ENCODE results near the gene EPHA10.
"Not testable (repeated sequence)": the region's sequence is repeated elsewhere in the genome, so short reads cannot be mapped to it uniquely, and the experiment has no call there.

EPHA10 gene

DNA sequence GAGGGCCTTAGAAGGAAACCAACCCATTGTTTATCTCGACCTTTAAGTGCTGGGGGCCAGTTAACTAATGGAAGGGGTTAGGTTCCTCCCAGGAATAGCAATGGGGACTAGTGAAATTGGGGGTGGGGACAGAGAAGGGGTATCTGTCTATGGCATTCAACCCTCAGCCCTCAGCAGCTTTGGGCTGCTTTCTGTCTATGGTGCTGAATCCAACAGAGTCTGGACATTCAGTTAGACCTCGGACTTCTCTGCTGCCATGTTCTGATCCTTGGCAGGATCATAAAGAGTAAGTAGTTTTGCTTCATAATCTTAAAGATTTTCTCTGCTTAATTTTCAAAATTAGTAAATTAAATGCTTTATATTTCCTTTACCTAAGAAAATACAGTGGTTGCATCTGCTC lies 2.6 kb upstream of the EPHA10 start:
- DNase-seq: no peak

DNA sequence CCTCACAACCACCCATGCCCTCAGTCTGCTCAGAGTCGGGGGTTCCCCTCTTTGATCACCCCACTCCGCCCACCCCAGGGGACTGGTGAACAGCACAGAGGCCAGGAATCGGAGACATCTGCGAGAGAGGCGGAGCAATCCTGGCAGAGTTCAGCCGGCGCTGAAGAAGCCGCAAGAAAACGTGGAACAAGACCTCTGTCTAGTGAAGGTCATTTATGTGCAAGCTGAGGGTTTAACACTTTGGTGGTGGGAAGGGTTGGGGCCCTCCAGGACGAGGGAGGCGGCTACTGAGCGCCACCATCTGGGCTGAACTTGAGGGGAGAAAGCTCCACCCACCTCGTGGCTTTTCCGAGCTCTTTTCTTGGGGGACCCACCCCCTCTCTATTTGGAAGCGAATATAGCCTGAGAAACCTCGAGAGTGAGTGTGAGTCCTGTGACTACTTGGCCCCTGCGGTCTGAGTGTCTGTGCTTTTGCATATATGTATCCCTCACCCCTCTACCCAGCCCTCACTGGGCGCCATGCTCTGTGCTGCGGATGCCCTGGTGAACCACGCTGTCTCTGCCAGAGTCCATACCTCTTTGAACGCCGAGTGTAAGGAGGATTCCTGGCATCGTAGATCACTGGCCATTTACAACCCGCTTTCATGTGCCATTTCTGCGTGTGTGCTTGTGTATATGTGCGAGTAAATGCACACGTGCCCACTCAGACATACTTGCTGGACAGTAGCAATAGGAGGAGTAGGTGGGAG lies 1.2 kb upstream of the EPHA10 start:
- peak; percentile 21 for DNase-seq

DNA sequence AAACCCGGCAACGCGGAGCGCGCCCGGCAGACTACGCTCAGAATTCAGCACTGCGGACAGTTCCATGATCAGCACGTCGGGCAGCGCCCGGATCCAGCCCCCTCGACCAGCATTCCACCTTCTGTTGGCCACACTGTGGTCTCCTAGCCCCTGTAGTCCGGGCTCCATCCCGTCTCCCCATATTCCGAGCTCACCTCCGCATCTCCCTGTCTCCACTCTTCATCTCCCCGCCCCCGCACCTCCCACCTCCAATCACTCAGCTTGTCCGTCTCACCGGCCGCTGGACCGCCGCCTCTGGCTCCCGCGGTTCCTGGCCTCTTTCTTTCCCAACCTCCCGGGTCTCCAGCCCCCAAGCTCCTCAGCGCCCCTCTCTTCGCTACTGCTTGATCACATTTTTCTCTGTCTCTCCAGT lies 500 bp downstream of the EPHA10 start:
- no peak for DNase-seq

DNA sequence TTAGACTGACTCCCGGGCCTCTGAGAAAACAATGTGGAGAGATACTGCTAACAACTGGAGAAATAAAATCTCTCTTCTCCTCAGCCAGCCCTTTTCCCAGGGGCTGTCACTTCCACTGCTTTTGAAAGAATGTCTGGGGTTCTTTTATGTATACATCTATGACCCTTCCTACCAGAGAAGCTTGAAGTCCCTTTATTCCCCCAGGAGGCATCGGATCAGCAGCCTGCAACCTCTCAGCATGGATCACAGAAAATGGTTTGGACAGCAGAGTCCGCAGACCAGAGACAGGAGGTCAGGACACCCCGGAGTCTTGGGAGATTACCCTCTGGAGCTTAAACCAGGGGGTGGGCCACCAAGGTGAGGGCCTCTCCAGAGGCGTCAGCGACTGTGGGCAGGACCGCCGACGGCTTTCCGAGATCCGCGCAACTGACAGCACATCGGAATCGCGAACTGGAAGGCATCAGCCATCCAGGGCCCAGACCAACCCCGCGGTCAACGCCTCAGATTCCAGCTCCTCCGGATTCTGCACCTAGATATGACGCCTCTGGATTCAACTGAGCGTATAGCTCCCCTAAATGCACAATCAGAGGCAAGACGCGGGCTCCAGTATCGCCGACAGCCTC lies 1.0 kb downstream of the EPHA10 start:
- DNase-seq: no peak

DNA sequence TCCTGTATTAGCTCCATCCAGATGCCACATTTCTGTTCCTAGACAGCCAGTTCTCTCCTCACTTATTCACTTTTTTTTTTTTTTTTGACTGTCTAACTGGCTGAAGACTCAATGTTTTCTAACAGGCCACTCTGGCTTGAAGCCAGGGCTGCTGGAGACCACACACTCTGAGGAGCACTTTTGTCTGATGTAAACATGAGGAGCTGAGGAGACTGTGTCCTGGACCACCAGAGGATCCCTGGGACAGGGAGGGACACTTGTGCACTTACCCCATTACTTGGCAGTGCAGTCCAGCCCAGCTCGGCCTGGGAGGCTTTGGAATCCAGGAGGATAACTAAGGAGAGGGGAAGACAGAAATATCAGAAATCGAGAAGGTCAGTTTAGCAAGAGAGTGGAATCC lies 2.4 kb downstream of the EPHA10 start:
- DNase-seq: no peak

DNA sequence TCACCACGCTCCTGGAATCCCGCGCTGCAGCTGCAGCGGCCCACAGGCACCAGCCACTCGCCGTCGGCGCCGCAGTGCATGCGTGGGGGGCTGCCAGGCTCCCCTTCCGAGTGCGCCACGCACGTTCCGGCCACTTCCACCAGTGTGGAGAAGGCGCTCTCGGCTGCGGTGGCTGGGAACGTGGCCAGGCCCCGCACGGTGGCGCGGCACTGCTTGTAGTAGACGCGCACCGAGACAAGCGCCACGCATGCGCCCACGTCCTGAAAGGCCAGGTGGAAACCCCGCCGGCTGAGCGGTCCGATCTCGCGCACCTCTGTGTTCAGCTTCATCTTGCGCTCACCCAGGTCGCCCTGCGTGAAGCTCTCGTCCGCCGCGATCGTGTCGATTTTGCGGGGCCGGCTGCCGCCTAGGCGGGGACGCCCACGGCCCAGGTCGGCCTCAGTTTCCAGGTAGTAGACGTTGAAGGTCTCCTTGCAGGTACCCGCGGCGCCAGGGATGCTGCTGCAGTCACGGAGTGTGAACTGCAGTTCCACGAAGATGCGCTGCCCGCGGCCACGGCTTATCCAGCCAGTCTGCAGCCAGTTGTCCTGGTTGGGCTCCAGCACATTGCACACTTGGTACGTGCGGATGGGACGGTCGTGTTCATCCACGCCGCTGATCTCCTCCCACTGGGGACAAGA lies 3.4 kb downstream of the EPHA10 start:
- no peak for DNase-seq

DNA sequence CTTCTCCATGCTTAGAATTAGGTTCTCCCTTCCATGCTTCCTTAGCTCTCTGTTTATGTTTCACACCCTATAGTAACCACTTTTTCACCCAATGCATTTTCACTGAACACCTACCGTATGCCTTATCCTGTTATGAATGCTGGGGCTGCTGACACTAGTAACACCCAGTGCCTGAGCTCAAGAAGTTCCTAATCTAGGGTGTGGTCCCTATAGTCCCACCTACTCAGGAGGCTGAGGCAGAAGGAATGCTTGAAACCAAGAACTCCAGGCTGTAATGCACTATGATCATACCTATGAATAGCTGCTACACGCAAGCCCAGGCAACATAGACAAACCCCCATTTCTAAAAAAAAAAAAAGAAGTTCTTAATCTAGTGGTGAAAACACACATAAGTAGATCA lies 5.5 kb downstream of the EPHA10 start:
- no peak for DNase-seq

DNA sequence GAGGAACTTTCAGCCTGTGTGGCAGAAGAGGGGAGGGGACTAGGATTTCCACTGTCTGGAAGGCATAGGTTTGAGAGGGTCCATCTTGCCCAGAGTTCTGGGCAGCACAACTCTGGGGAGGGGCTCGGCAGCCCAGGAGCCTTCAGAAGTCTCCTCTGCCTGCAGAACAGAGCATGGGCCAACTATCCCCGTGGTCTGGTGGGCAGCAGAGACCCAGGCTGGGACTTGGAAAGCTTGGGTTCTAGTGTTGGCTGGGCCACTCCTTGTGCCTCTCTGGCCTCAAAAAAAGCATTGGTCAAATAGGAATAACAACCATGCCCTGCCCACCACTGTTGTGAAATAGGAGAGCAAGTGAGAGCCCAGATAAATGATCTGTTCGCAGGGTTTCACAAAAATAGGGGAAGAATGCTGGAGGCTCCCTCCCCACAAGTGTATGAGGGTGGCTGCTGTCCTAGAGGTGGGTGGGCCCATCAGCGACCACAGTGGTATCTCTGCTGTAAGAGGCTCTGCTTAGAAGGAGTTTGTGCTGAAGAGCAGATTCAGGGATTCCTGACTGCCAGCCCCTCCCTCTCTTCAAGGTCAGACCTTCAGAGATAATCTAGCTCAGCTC lies 8.9 kb downstream of the EPHA10 start:
- no peak for DNase-seq

DNA sequence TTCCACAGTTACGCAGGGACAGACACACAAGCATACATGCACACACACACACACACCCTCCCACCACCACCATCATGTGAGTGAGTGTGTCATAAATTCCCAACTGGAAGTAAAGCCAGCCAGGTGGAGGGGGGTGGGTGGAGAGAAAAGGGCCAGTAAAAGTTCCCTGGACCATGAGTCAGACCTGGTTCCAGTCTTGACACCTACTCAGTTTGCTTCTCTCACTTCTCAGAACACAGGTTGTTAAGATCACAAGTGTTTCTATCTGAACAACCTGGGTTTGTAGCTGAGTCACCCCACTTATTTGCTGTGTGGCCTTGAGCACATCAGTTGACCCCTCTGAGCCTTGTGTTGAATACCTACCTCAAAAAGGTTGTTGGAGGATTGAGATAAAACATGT lies 9.6 kb downstream of the EPHA10 start:
- no peak for DNase-seq

DNA sequence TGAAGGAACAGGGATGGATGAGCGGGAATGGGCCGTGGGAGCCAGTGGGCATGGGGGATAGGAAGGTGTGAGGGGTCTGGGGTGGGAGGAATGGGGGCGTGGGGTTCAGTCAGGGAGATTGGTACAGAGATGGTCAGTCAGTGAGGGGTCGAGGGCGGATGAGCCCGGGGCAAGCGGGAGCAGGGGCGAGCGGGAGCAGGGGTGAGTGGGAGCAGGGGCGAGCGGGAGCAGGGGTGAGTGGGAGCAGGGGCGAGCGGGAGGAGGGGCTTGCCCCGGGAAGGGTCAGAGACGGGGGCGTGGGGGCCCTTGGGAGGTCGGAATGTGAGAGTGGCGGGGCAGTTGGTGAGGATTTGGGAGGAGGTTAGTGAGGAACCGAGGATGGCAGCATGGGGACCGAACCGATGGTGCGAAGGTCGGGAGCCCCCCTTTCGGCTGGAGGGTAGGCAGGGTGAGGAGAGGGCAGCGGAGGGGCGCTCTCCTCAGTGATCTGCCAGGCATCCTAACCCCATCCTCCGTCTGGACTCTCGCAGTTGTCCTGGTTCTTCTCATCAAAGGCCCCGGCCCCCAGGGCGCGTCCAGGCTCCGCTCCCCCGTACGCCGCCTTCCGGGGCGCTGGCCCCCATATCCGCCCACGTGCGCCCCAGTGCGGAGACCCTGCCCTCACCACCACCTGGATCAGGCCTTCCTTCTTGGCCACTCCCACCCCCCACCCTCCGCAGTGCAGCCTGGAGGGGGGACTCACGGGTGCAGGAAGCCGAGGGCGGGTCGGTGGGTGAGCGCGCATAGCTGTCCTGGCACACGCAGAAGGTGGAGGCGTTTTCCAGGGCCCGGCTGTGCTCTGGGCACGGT lies 11.2 kb downstream of the EPHA10 start:
- DNase-seq: no peak

DNA sequence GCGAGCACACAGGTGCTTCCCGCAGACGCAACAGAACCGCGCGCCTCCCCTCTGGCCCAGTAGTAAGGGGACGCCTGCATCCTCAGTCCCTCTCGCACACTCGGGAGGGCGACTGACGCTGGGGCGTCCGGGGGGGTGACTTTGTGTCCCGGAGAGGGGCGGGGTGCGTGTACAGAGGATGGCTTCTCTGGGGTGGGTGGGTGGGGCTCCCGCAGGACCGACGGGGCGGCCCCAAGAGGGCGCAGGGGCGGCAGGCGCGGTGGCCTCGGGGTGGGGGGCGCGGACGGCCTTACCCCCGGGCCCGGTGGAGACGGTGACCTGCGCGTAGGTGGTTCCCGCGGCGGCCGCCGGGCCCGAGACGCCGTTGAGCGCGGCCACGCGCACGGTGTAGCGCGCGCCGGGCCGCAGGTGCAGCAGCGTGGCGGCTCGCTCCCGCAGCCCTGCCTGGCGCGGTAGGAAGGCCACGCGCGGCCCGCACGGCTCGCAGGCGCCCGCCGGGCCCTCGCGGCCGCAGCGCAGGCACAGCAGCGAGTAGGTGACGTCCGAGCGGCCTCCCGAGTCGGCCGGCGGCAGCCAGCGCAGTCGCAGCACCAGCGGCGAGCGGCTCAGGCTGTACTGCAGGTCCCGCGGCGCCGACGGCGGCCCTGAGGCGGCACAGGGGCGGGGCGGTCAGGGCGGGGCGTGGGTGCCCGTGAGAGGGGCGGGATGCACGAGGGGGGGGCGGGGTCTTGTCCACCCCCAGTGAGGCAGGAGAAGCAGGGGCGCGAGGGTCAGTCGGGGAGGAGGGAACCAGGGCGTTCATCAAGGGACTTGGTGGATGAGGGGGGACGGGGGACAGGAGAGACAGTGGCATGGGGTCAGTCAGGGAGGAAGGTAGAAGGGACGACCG lies 12.1 kb downstream of the EPHA10 start:
- DNase-seq: no peak

DNA sequence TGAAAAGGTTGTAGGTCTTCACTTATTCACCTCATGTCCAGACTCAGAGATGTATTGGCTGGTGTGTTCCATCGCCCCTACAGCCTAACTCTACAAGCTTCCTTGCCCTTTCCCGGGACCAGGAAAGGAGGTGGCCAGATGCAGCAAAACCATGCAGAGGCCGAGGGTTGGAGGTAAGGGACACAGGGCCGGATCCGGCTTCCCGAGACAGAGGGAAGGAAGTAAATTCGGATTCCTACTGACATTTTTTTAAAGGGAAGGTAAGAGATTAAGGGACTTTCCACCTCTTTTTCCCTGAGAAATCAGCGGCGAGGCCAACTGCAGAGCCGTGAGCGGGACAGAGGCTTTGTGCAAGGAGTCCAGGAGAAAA lies 12.7 kb downstream of the EPHA10 start:
- no peak for DNase-seq

DNA sequence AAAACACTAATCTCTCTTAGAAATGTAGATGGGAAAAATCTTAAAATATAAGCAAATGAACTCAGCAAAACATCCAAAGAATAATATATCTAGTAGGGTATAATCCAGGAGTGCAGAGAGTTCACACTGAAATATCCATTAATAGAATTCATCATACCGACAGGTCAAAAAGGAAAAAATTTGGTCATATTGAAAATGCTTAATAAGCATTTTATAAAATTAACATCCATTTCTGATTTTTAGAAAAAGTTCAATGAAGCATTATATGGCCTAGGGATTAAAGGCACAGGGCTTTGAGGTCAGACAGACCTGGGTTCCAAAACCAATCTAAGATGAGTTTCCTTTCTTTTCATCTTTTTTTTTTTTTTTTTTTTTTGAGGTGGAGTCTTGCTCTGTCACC lies 16.4 kb downstream of the EPHA10 start:
- no peak for DNase-seq

DNA sequence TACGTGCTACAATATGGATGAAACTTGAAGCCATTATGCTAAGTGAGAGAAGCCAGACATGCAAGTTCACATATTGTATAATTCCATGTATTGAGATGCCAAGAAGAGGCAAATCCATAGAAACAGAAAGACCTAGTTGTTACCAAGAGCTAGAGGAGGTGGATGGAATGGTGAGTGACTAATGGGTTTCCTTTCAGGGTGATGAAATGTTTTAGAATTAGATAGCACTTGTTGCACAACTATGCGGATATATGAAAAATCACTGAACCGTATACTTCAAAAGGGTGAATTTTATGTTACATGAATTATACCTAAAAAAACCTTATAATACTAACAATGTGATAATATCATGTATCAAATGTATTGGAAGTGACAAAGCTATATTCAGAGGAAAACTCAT lies 18.1 kb downstream of the EPHA10 start:
- DNase-seq: no peak

DNA sequence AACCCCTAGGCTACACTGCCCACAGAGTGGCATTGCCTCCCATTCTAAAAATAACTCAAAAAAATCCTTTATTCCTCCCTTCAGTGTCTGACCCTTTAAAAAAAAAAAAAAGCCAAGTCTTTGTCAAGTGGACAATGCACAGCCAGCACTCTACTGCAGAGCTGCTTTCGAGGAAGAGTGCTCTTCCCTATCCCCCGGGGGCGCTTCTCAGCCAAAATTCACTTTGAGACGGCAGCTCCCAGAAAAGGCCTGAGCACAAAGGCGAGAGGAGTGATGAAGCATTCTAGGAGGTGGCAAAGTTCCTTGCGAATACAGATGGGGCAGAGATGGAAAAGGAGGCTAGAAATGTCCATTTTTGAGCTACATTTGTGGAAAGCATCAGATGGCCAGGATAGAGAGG lies 23.3 kb downstream of the EPHA10 start:
- no peak for DNase-seq

DNA sequence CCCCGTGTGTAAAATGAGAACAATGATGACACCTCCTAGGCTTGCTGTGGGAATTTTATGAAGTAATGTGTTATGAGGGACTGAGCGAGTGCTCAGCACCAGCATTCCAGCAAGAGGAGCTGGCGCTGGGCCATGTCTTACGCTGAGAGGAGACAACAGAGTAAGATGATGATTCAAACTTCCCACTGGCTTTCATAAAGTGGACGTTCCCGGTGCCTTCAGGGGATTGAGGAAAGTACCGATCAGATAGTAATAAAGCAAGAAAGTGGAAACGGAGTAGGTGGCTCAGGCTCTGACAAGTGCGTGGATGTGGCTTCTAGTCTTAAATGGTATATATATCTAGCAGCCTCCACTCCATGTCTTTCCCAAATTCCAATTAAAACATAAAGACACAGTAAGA lies 23.8 kb downstream of the EPHA10 start:
- DNase-seq: no peak

DNA sequence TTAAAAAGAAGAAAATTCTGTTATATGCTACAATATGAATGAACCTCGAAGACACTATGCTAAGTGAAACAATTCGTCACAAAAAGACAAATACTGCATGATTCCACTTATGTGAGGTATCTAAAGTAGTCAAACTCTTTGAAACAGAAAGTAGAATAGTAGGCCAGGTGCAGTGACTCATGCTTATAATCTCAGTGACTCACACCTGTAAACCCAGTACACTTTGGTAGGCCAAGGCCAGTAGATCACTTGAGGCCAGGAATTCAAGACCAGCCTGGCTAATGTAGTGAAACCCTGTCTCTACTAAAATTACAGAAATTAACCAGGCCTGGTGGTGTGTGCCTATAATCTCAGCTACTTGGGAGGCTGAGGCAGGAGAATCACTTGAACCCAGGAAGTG lies 25.7 kb downstream of the EPHA10 start:
- no peak for DNase-seq

DNA sequence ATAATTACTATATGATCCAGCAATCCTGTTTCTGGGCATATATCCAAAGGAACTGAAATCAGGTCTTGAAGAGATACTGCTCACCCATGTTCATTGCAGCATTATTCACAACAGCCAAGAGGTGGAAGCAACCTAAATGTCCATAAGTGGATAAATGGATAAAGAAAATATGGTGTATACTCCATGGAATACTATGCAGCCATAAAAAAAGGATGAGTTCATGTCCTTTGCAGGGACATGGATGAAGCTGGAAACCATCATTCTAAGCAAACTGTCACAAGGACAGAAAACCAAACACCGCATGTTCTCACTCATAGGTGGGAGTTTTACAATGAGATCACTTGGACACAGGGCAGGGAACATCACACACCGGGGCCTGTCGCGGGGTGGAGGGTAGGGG lies 26.3 kb downstream of the EPHA10 start:
- DNase-seq: not testable (repeated sequence)

DNA sequence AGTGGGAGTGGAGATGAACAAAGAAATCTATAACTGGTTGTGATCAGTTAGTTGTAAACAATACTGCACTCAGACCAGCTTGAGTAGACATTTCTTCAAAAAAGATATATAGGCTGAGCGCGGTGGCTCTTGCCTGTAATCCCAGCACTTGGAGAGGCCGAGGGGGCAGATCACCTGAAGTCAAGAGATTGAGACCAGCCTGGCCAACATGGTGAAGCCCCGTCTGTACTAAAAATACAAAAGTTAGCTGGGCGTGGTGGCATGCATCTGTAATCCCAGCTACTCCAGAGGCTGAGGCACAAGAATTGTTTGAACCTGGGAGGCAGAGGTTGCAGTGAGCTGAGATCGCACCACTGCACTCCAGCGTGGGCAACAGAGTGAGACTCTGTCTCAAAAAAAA lies 26.9 kb downstream of the EPHA10 start:
- DNase-seq: not testable (repeated sequence)

DNA sequence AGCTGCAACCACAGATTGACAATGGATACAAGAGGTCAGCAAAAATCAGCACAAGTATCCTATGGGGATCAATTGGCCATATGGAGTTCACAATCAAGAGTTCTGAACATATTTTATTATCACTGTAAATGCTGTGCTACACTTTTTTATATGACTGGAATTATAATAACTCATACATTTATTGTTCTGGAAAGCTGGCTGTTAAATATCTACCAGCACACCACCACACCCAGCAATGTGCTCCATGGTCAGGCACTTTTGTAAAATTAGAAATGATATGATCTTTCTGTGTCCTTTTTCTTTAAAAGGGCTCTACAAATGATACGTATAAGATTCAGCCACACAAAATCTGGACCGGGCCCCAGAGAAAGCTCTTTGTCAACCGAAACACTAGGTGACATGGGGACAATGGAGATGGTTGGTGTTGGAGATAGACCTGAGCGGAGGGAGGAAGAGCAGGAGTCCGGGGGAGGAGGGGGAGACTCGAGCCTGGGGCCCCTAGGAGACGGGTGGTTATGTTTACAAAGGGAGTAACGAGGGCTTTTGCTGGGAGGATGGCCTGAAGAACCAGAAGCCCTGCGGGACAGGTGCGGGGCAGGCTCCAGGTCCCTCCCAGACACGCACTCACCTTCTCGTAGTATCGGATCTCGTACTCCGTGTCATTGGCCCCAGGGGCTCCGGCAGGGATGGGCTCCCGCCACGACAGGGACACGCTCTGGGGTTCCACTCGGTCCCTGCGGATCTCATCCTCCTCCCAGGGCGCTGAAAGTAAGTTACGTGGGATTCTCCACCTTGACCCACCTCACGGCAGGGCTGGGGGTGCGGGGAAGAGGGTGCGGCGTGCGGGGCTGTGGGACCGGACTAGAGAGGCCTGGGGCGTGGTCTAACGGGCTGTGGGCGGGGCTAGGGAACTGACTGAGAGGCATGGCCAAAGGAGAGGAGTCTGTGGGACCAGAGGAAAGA lies 30.0 kb downstream of the EPHA10 start:
- no peak for DNase-seq

All from NCI-H524 treated with DMSO at 0.1 percent for 48 hours (cell line).